Measurements from ENCODE around the gene SIGMAR1.

SIGMAR1 gene

DNA sequence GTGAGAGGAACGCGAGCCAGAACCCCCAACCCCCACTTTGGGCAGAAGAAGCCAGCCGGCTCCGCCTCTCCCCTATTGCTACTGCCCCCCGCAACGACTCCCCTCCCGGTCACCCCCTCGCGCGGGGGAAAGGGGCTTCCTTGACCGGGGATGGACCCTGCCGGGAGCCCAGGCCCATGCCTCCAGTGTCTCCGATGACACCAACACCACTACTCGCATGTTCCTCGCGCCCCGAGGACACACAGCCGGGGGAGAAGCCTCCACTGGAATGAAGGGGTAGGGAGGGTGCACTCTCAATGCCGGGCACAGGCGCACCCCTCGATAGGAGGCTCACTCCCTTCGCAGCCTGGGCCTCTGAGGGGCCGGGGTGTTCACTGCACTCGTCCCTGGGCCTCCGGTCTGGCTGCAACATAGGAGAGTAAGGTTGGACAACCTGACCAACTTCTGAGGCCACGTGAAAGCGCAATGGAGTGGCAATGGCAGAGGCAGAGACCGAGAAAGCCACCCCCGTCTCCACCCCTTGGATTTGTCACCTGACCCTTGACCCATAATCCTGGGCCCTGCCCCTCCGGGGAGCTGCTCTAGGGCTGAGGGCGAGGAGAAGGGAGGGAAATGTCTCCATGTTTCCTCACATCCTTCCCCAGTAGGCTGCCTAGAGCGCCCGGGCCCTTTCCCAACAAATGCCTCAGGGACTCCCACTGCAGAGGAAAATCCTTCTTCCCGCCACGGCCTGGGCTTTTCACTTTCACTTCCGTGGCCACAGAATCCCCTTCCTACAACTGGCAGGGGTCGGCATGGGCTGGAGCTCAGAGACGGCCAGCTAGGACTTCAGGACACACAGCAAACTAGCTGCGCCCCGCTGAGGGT is 47.0 kb downstream of the SIGMAR1 start:
- TF ChIP-seq BACH2 (CRISPR knock-in tag; IDR thresholded peaks at IDR 0.05; ENCODE audit: borderline replicate concordance): no peak
- TF ChIP-seq ARNTL (CRISPR knock-in tag; IDR thresholded peaks at IDR 0.05; ENCODE audit: borderline replicate concordance, low read depth): no peak
- no peak for TF ChIP-seq ZFP30 (CRISPR knock-in tag; IDR thresholded peaks at IDR 0.05)
- TF ChIP-seq ZNF565 (CRISPR knock-in tag; conservative IDR thresholded peaks at IDR 0.05; ENCODE audit: low read depth): no peak
- no peak for TF ChIP-seq ZNF8 (CRISPR knock-in tag; IDR thresholded peaks at IDR 0.05)
- TF ChIP-seq GLIS3 (CRISPR knock-in tag; IDR thresholded peaks at IDR 0.05): no peak
- TF ChIP-seq RARB (CRISPR knock-in tag; IDR thresholded peaks at IDR 0.05): no peak
- TF ChIP-seq ESRRG (CRISPR knock-in tag; IDR thresholded peaks at IDR 0.05): no peak
- TF ChIP-seq ISL1 (CRISPR knock-in tag; IDR thresholded peaks at IDR 0.05): no peak
- TF ChIP-seq, protein P1, sequence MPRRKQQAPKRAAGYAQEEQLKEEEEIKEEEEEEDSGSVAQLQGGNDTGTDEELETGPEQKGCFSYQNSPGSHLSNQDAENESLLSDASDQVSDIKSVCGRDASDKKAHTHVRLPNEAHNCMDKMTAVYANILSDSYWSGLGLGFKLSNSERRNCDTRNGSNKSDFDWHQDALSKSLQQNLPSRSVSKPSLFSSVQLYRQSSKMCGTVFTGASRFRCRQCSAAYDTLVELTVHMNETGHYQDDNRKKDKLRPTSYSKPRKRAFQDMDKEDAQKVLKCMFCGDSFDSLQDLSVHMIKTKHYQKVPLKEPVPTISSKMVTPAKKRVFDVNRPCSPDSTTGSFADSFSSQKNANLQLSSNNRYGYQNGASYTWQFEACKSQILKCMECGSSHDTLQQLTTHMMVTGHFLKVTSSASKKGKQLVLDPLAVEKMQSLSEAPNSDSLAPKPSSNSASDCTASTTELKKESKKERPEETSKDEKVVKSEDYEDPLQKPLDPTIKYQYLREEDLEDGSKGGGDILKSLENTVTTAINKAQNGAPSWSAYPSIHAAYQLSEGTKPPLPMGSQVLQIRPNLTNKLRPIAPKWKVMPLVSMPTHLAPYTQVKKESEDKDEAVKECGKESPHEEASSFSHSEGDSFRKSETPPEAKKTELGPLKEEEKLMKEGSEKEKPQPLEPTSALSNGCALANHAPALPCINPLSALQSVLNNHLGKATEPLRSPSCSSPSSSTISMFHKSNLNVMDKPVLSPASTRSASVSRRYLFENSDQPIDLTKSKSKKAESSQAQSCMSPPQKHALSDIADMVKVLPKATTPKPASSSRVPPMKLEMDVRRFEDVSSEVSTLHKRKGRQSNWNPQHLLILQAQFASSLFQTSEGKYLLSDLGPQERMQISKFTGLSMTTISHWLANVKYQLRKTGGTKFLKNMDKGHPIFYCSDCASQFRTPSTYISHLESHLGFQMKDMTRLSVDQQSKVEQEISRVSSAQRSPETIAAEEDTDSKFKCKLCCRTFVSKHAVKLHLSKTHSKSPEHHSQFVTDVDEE (CRISPR knock-in tag; IDR thresholded peaks at IDR 0.05): no peak
- TF ChIP-seq PPARA (CRISPR knock-in tag; IDR thresholded peaks at IDR 0.05; ENCODE audit: borderline replicate concordance): no peak
- TF ChIP-seq, protein P2, sequence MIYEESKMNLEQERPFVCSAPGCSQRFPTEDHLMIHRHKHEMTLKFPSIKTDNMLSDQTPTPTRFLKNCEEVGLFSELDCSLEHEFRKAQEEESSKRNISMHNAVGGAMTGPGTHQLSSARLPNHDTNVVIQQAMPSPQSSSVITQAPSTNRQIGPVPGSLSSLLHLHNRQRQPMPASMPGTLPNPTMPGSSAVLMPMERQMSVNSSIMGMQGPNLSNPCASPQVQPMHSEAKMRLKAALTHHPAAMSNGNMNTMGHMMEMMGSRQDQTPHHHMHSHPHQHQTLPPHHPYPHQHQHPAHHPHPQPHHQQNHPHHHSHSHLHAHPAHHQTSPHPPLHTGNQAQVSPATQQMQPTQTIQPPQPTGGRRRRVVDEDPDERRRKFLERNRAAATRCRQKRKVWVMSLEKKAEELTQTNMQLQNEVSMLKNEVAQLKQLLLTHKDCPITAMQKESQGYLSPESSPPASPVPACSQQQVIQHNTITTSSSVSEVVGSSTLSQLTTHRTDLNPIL (CRISPR knock-in tag; IDR thresholded peaks at IDR 0.05; ENCODE audit: low read depth): no peak
- no peak for TF ChIP-seq ZC3H10 (CRISPR knock-in tag; IDR thresholded peaks at IDR 0.05)
- TF ChIP-seq ZFP3 (CRISPR knock-in tag; IDR thresholded peaks at IDR 0.05): no peak
- TF ChIP-seq CSDC2 (CRISPR knock-in tag; IDR thresholded peaks at IDR 0.05): no peak
- TF ChIP-seq, protein P3, sequence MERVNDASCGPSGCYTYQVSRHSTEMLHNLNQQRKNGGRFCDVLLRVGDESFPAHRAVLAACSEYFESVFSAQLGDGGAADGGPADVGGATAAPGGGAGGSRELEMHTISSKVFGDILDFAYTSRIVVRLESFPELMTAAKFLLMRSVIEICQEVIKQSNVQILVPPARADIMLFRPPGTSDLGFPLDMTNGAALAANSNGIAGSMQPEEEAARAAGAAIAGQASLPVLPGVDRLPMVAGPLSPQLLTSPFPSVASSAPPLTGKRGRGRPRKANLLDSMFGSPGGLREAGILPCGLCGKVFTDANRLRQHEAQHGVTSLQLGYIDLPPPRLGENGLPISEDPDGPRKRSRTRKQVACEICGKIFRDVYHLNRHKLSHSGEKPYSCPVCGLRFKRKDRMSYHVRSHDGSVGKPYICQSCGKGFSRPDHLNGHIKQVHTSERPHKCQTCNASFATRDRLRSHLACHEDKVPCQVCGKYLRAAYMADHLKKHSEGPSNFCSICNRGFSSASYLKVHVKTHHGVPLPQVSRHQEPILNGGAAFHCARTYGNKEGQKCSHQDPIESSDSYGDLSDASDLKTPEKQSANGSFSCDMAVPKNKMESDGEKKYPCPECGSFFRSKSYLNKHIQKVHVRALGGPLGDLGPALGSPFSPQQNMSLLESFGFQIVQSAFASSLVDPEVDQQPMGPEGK (CRISPR knock-in tag; IDR thresholded peaks at IDR 0.05; ENCODE audit: borderline replicate concordance): no peak
- TF ChIP-seq OSR1 (CRISPR knock-in tag; IDR thresholded peaks at IDR 0.05): no peak
- TF ChIP-seq TCF4 (CRISPR knock-in tag; IDR thresholded peaks at IDR 0.05; ENCODE audit: borderline replicate concordance): no peak
- TF ChIP-seq, protein P4, sequence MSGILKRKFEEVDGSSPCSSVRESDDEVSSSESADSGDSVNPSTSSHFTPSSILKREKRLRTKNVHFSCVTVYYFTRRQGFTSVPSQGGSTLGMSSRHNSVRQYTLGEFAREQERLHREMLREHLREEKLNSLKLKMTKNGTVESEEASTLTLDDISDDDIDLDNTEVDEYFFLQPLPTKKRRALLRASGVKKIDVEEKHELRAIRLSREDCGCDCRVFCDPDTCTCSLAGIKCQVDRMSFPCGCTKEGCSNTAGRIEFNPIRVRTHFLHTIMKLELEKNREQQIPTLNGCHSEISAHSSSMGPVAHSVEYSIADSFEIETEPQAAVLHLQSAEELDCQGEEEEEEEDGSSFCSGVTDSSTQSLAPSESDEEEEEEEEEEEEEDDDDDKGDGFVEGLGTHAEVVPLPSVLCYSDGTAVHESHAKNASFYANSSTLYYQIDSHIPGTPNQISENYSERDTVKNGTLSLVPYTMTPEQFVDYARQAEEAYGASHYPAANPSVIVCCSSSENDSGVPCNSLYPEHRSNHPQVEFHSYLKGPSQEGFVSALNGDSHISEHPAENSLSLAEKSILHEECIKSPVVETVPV (CRISPR knock-in tag; IDR thresholded peaks at IDR 0.05): no peak
- no peak; the same call in 2 of the 3 replicates for ATAC-seq

DNA sequence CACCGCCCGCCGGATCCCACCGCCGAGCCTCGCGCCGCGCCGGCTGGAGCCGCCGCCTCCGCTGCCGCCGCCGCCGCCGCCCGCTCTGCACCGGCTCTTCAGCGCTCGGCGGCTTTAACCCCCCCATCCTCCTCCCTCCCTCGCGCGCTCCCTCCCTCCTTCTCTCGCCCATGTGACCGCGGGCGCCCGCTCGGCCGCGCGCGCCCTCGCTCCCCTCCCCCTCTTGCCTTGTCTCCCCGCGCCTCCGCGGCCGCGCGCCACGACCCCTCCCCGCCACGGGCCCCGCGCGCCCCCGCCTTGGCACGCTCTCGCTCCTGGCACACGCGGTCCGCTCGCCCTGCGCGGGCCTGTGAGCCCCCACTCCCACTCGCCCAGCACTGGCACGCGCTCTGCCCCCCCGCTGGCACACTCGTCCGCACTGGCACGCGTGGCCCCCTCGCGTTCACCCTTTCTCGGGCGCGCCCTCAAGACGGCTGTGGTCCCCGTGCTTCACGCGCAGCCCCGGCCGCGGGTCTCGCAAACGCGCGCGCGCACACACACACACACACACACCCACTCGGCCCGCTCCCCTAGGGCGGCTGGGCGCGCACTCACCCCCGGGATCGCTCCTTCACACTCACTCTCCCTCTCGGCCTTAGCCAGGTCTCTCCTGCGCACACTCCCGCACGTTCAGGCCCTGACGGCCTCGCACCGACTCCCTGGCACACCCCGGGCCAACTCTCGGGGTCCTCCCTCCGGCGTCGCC is 47.8 kb downstream of the SIGMAR1 start, which contains the start of gene CNTFR:
TSS of gene CNTFR (minus strand) at position 89 of the 745 bp plus-strand sequence. CDS start 20,743 bp downstream, outside the sequence.
- no peak for ATAC-seq
- 0 out of 2 replicates have a peak, but pooled peaks have one; percentile 21 for TF ChIP-seq ZNF565 (CRISPR knock-in tag; conservative IDR thresholded peaks at IDR 0.05; ENCODE audit: low read depth)
- no peak for TF ChIP-seq ARNTL (CRISPR knock-in tag; IDR thresholded peaks at IDR 0.05; ENCODE audit: borderline replicate concordance, low read depth)
